ENCODE data around the gene SLC6A20. TPM values are rescaled to one million over a fixed set of nuclear protein-coding genes. Genes with fewer than 3 reads are reported as not detected.

The SLC6A20 gene
- total RNA-seq, 1 donor from 2014 or later, result 1.5 TPM

GRCh38 chr3:45799586-45799985, 3.2 kb upstream of the SLC6A20 start:
- no peaks in the 10 kb centered on the region for H3K36me3 Mint-ChIP-seq
- H3K4me1 Mint-ChIP-seq (ENCODE audit: unreplicated experiment), result peaks cover 4% of the 10 kb centered on the region
- H3K9me3 Mint-ChIP-seq, result no peaks in the 10 kb centered on the region
- TF ChIP-seq CTCF (conservative IDR thresholded peaks at IDR 0.05), result no peak
- no peak overlapping the region for H3K27ac Mint-ChIP-seq
- H3K4me3 Mint-ChIP-seq, result no peak overlapping the region
- peaks cover 54% of the 10 kb centered on the region for H3K27me3 Mint-ChIP-seq
- peak; percentile 34 for DNase-seq (ENCODE audit: extremely low spot score, unreplicated experiment)

- TF ChIP-seq CTCF (conservative IDR thresholded peaks at IDR 0.05), result no peak
- Mint-ChIP-seq H3K4me1 (ENCODE audit: unreplicated experiment) (peaks cover 13% of the 10 kb centered on the region), H3K4me3 (peak overlapping the region; percentile 59), H3K36me3 (no peaks in the 10 kb centered on the region), H3K27ac (peak overlapping the region; percentile 32), H3K27me3 (peaks cover 65% of the 10 kb centered on the region), H3K9me3 (no peaks in the 10 kb centered on the region)
- DNase-seq (ENCODE audit: extremely low spot score, unreplicated experiment), result no peak
These were observed 1.7 kb upstream of the SLC6A20 start for GRCh38 chr3:45798034-45798433.

- TF ChIP-seq CTCF (conservative IDR thresholded peaks at IDR 0.05), result no peak
- peak; percentile 59 for DNase-seq (ENCODE audit: extremely low spot score, unreplicated experiment)
- Mint-ChIP-seq H3K4me3 (peak overlapping the region; percentile 73), H3K36me3 (no peaks in the 10 kb centered on the region), H3K9me3 (no peaks in the 10 kb centered on the region), H3K27me3 (peaks cover 67% of the 10 kb centered on the region), H3K4me1 (ENCODE audit: unreplicated experiment) (peaks cover 14% of the 10 kb centered on the region), H3K27ac (peak overlapping the region; percentile 32)
These were observed 734 bp upstream of the SLC6A20 start for GRCh38 chr3:45796902-45797637.

- peaks cover 4% of the 10 kb centered on the region for H3K9me3 Mint-ChIP-seq
- peak; percentile 29 for DNase-seq (ENCODE audit: extremely low spot score, unreplicated experiment)
- H3K27me3 Mint-ChIP-seq, result peaks cover 78% of the 10 kb centered on the region
- no peak for TF ChIP-seq CTCF (conservative IDR thresholded peaks at IDR 0.05)
- peaks cover 4% of the 10 kb centered on the region for H3K36me3 Mint-ChIP-seq
- peaks cover 19% of the 10 kb centered on the region for H3K4me1 Mint-ChIP-seq (ENCODE audit: unreplicated experiment)
- H3K27ac Mint-ChIP-seq, result peak overlapping the region; percentile 27
- H3K4me3 Mint-ChIP-seq, result peak overlapping the region; percentile 80
These were observed 841 bp downstream of the SLC6A20 start for GRCh38 chr3:45795509-45795881.

GRCh38 chr3:45794660-45795059, 1.7 kb downstream of the SLC6A20 start:
- Mint-ChIP-seq H3K9me3 (peaks cover 11% of the 10 kb centered on the region), H3K4me3 (no peak overlapping the region), H3K27me3 (peaks cover 82% of the 10 kb centered on the region), H3K27ac (no peak overlapping the region), H3K36me3 (peaks cover 9% of the 10 kb centered on the region), H3K4me1 (ENCODE audit: unreplicated experiment) (peaks cover 21% of the 10 kb centered on the region)
- no peak for DNase-seq (ENCODE audit: extremely low spot score, unreplicated experiment)
- TF ChIP-seq CTCF (conservative IDR thresholded peaks at IDR 0.05), result no peak

Data from type B pancreatic cell (in vitro differentiated cells).